Fibroblast of lung (primary cell): Measurements from ENCODE around the gene KCTD20.

Experiments used
- CTCF ChIP-seq, 2 donors: IDR thresholded peaks in 1 of 2; conservative IDR thresholded peaks in 1 of 2; 1 replicate in 1 of 2; 2 replicates in 1 of 2; pipeline ENCODE4 v1.5.1; 2011 to 2012; ENCODE audit warnings: low read length in 2 of 2, control low read depth in 1 of 2, inconsistent platforms in 1 of 2, low read depth in 1 of 2, mild to moderate bottlenecking in 1 of 2
- EZH2 ChIP-seq: IDR thresholded peaks from 2 replicates; pipeline ENCODE4 v1.5.1; 2012; ENCODE audit warnings: low read length, control low read depth, mild to moderate bottlenecking; ENCODE audit errors: missing control alignments

- TF ChIP-seq CTCF (conservative IDR thresholded peaks at IDR 0.05 in 1 of 2, IDR thresholded peaks at IDR 0.05 in 1 of 2; ENCODE audit: low read depth in 1 of 2, low read length in 2 of 2) (no peak), EZH2 (no peak)
These were observed 57.1 kb downstream of the KCTD20 start for GRCh38 chr6:36499918-36500317.
